NB4 (cell line): ENCODE results near the gene EXOC7.

Experiments
- DNase-seq: peaks from one replicate; pipeline ENCODE4 v3.0.0; 2010; ENCODE audit warnings: low read depth
- H3K4me3 ChIP-seq: one replicate; pipeline ENCODE4 v1.5.1; 2011; ENCODE audit warnings: mild to moderate bottlenecking, low read depth, low read length, moderate library complexity
- CTCF ChIP-seq: IDR thresholded peaks from one replicate; pipeline ENCODE4 v1.5.1; 2012; ENCODE audit warnings: low read depth, low read length
- MAX ChIP-seq: IDR thresholded peaks from 2 replicates; pipeline ENCODE4 v1.6.1; 2011; ENCODE audit warnings: low read depth, low read length
- MYC ChIP-seq: IDR thresholded peaks from 2 replicates; pipeline ENCODE4 v1.6.1; 2011; ENCODE audit warnings: low read depth, low read length
- POLR2A ChIP-seq: IDR thresholded peaks from 2 replicates; pipeline ENCODE4 v1.6.1; 2011; ENCODE audit warnings: mild to moderate bottlenecking; ENCODE audit not compliant: insufficient read length; ENCODE audit errors: extremely low read depth

The EXOC7 gene

GRCh38 chr17:76054112-76054476, 49.5 kb downstream of the EXOC7 start:
- DNase-seq, result no peak
- no peak for TF ChIP-seq MAX
- no peak for TF ChIP-seq CTCF
- no peak for TF ChIP-seq POLR2A
- TF ChIP-seq MYC, result no peak
- H3K4me3 ChIP-seq, result no peak overlapping the region

GRCh38 chr17:76053246-76054111, 50.1 kb downstream of the EXOC7 start:
- DNase-seq, result peak; percentile 42
- no peak for TF ChIP-seq POLR2A
- no peak for TF ChIP-seq MYC
- no peak for TF ChIP-seq MAX
- no peak for TF ChIP-seq CTCF
- H3K4me3 ChIP-seq, result no peak overlapping the region

- TF ChIP-seq MYC, result no peak
- no peak for TF ChIP-seq CTCF
- no peak for TF ChIP-seq MAX
- no peak for TF ChIP-seq POLR2A
- DNase-seq, result no peak
- H3K4me3 ChIP-seq, result no peak overlapping the region
Measured at GRCh38 chr17:76051561-76051960, 52.0 kb downstream of the EXOC7 start.

GRCh38 chr17:76050538-76051467, 52.8 kb downstream of the EXOC7 start:
- DNase-seq, result no peak

GRCh38 chr17:76049836-76050537, 53.6 kb downstream of the EXOC7 start:
- no peak for TF ChIP-seq MAX
- TF ChIP-seq CTCF, result no peak
- no peak for TF ChIP-seq MYC
- TF ChIP-seq POLR2A, result no peak
- no peak overlapping the region for H3K4me3 ChIP-seq
- DNase-seq, result no peak

More at GRCh38 chr17:76050538-76051467, 52.8 kb downstream of the EXOC7 start:
- H3K4me3 ChIP-seq, result no peak overlapping the region
- TF ChIP-seq POLR2A, result no peak
